Measurements from ENCODE around the gene UNC45A.

DNA sequence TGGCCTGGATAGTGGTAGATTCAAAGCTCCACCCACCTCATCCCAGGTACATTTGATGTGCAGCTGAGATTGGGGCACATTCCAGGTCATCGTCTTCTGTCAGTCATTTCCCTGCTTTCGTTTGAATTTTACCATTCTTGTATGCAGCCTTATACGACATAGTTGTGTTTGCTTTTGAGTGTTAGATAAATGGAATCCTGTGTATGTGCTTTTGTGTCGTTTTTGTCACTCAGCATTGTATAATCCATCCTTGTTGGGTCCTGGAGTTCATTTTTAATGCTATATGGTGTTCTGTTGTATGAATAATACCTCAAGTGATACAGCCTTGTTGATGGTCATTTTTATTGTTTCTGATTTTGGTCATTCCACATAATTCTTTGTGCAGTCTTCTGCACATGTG is 26.9 kb downstream of the UNC45A start:
- no peak for TF ChIP-seq CTCF (IDR thresholded peaks at IDR 0.05; ENCODE audit: insufficient read depth, low read depth, low read length)
- TF ChIP-seq EZH2 (IDR thresholded peaks at IDR 0.05; ENCODE audit: insufficient read depth, low read length) = no peak

Data from astrocyte (in vitro differentiated cells and primary cell).